H1 (cell line): ENCODE results near the gene APOO. TPM values are rescaled to one million over a fixed set of nuclear protein-coding genes. Genes with fewer than 3 reads are reported as not detected.

Experiments
- CTCF ChIA-PET: fragments of 300-600 bp; sonication (Branson Sonifier 250); formaldehyde crosslinking; loops from one replicate; lab custom pipeline; 2021; ENCODE audit not compliant: partially characterized antibody; lab: Charles Lee
- POLR2A ChIA-PET: fragments of 300-600 bp; sonication (Branson Sonifier 250); formaldehyde crosslinking; loops from one replicate; lab custom pipeline; 2021; ENCODE audit warnings: inconsistent platforms; ENCODE audit not compliant: partially characterized antibody; lab: Charles Lee
- DNase-seq, 2 experiments: peaks; one replicate each; pipeline versions ENCODE4 v3.0.0 to v3.0.0-alpha.2; 2010 to 2022; ENCODE audit warnings: low spot score in 2 of 2, low read depth in 1 of 2, mixed read lengths in 1 of 2
- FAIRE-seq: peaks from 2 replicates; lab custom pipeline; 2011; peaks lifted over from hg19 to GRCh38; lab: Jason Lieb, UNC
- H2AFZ ChIP-seq: 2 replicates; pipeline ENCODE4 v1.8.1; 2012; ENCODE audit warnings: low read length, inconsistent platforms
- H2AK5ac ChIP-seq: 2 replicates; pipeline ENCODE4 v1.6.1; 2013; ENCODE audit warnings: low read depth, low read length
- H2BK120ac ChIP-seq: replicated peaks from 2 replicates; pipeline ENCODE3; 2013; ENCODE audit warnings: low read depth, low read length, inconsistent platforms
- H2BK12ac ChIP-seq: 2 replicates; pipeline ENCODE4 v1.6.1; 2013; ENCODE audit warnings: low read depth, low read length
- H2BK15ac ChIP-seq: 2 replicates; pipeline ENCODE4 v1.6.1; 2013; ENCODE audit warnings: low read length
- H2BK20ac ChIP-seq: 2 replicates; pipeline ENCODE4 v1.6.1; 2013; ENCODE audit warnings: low read length
- H2BK5ac ChIP-seq: 2 replicates; pipeline ENCODE4 v1.6.1; 2013; ENCODE audit warnings: low read depth, low read length
- H3K14ac ChIP-seq: 2 replicates; pipeline ENCODE4 v1.6.1; 2013; ENCODE audit warnings: inconsistent platforms; ENCODE audit not compliant: insufficient read length
- H3K18ac ChIP-seq: 2 replicates; pipeline ENCODE4 v1.6.1; 2013; ENCODE audit warnings: low read length; ENCODE audit errors: extremely low read depth
- H3K23ac ChIP-seq: 2 replicates; pipeline ENCODE4 v1.6.1; 2013; ENCODE audit warnings: inconsistent platforms; ENCODE audit not compliant: insufficient read length
- H3K23me2 ChIP-seq: 2 replicates; pipeline ENCODE4 v1.6.1; 2013; ENCODE audit warnings: low read depth, low read length
- H3K27ac ChIP-seq: 2 replicates; pipeline ENCODE4 v1.6.1; 2011; ENCODE audit warnings: low read depth, low read length, inconsistent platforms
- H3K27me3 ChIP-seq, 4 experiments: replicated peaks in 1 of 4; 1 replicate in 1 of 4; 2 replicates in 3 of 4; pipeline versions ENCODE4 v1.6.1 to v1.8.1; 2011 to 2013; ENCODE audit warnings: low read length in 3 of 4, mild to moderate bottlenecking in 3 of 4, inconsistent platforms in 2 of 4, mixed read lengths in 2 of 4, moderate library complexity in 1 of 4; ENCODE audit not compliant: control insufficient read depth in 3 of 4, insufficient read depth in 3 of 4; ENCODE audit errors: extremely low read depth in 1 of 4
- H3K36me3 ChIP-seq, 4 experiments: 2 replicates each; pipeline versions ENCODE4 v1.6.1 to v1.8.1; 2011 to 2013; ENCODE audit warnings: mild to moderate bottlenecking in 4 of 4, low read length in 3 of 4, moderate library complexity in 2 of 4, control low read depth in 1 of 4, inconsistent platforms in 1 of 4; ENCODE audit not compliant: insufficient read depth in 4 of 4, control insufficient read depth in 2 of 4
- H3K4ac ChIP-seq: replicated peaks from 2 replicates; pipeline ENCODE3; 2013; ENCODE audit warnings: low read length, low read depth, mixed read lengths, inconsistent platforms; ENCODE audit not compliant: insufficient read length
- H3K4me1 ChIP-seq, 4 experiments: replicated peaks in 1 of 4; 1 replicate in 1 of 4; 2 replicates in 3 of 4; pipeline versions ENCODE4 v1.6.1 to v1.8.1; 2011 to 2013; ENCODE audit warnings: low read length in 3 of 4, inconsistent platforms in 2 of 4, mixed read lengths in 1 of 4; ENCODE audit not compliant: insufficient read depth in 4 of 4, control insufficient read depth in 3 of 4
- H3K4me2 ChIP-seq, 2 experiments: 2 replicates each; pipeline versions ENCODE4 v1.6.1 to v1.8.1; 2011 to 2013; ENCODE audit warnings: low read depth in 2 of 2, low read length in 2 of 2, control low read depth in 1 of 2, inconsistent platforms in 1 of 2, mild to moderate bottlenecking in 1 of 2; ENCODE audit not compliant: insufficient read depth in 1 of 2
- H3K4me3 ChIP-seq, 4 experiments: fragments of 200-600, 300-600 bp in 1 of 4; sonication (generic), shearing (Covaris generic), sonication (Bioruptor Twin) in 1 of 4; 2 replicates each; pipeline versions ENCODE4 v1.5.1 to v1.8.1; 2011 to 2016; ENCODE audit warnings: low read length in 4 of 4, low read depth in 3 of 4, control low read depth in 2 of 4, inconsistent platforms in 2 of 4, mild to moderate bottlenecking in 2 of 4, mixed read lengths in 1 of 4, moderate library complexity in 1 of 4; ENCODE audit not compliant: insufficient read depth in 2 of 4; ENCODE audit errors: extremely low read depth in 1 of 4
- H3K56ac ChIP-seq: replicated peaks from 2 replicates; pipeline ENCODE3; 2013; ENCODE audit warnings: low read depth, mild to moderate bottlenecking, mixed read lengths, low read length, inconsistent platforms; ENCODE audit not compliant: insufficient read length
- H3K79me1 ChIP-seq: 2 replicates; pipeline ENCODE4 v1.6.1; 2013; ENCODE audit warnings: low read depth, low read length, control low read depth
- H3K79me2 ChIP-seq, 2 experiments: 2 replicates each; pipeline versions ENCODE4 v1.6.1 to v1.8.1; 2012 to 2013; ENCODE audit warnings: low read length in 2 of 2, mild to moderate bottlenecking in 2 of 2, inconsistent platforms in 1 of 2; ENCODE audit not compliant: insufficient read depth in 2 of 2, control insufficient read depth in 1 of 2
- H3K9ac ChIP-seq, 4 experiments: replicated peaks in 1 of 4; 1 replicate in 1 of 4; 2 replicates in 3 of 4; pipeline versions ENCODE4 v1.6.1 to v1.8.1; 2011 to 2013; ENCODE audit warnings: low read depth in 3 of 4, low read length in 3 of 4, control low read depth in 2 of 4, mild to moderate bottlenecking in 2 of 4, moderate library complexity in 2 of 4, inconsistent platforms in 1 of 4; ENCODE audit errors: extremely low read depth in 1 of 4
- H3K9me3 ChIP-seq, 2 experiments: 2 replicates each; pipeline versions ENCODE4 v1.6.1 to v1.8.1; 2012 to 2013; ENCODE audit warnings: mild to moderate bottlenecking in 2 of 2, moderate library complexity in 2 of 2, control low read depth in 1 of 2, inconsistent platforms in 1 of 2, low read depth in 1 of 2, low read length in 1 of 2, mixed read lengths in 1 of 2; ENCODE audit not compliant: insufficient read depth in 2 of 2
- H4K20me1 ChIP-seq, 2 experiments: replicated peaks in 1 of 2; 2 replicates each; pipeline versions ENCODE3 to v1.8.1; 2011 to 2013; ENCODE audit warnings: inconsistent platforms in 2 of 2, low read length in 2 of 2, mild to moderate bottlenecking in 1 of 2; ENCODE audit not compliant: insufficient read depth in 2 of 2, control insufficient read depth in 1 of 2
- H4K5ac ChIP-seq: 2 replicates; pipeline ENCODE4 v1.6.1; 2013; ENCODE audit warnings: low read length, low read depth, mixed read lengths, inconsistent platforms; ENCODE audit not compliant: insufficient read length
- H4K8ac ChIP-seq: 2 replicates; pipeline ENCODE4 v1.8.0; 2013; ENCODE audit warnings: mild to moderate bottlenecking, moderate library complexity, low read length, inconsistent platforms; ENCODE audit not compliant: insufficient read depth; ENCODE audit errors: extremely low read depth
- H4K91ac ChIP-seq: replicated peaks from 2 replicates; pipeline ENCODE3; 2013; ENCODE audit warnings: low read length, mixed read lengths, inconsistent platforms; ENCODE audit not compliant: insufficient read length
- BRCA1 ChIP-seq: IDR thresholded peaks from 2 replicates; pipeline ENCODE4 v1.6.1; 2012; ENCODE audit warnings: low read depth, low read length, improper control_type of control experiment
- CHD1 ChIP-seq: IDR thresholded peaks from 2 replicates; pipeline ENCODE4 v1.6.1; 2012; ENCODE audit warnings: low read depth, low read length, improper control_type of control experiment
- EP300 ChIP-seq, 2 experiments: IDR thresholded peaks; 1 replicate in 1 of 2; 2 replicates in 1 of 2; pipeline ENCODE4 v1.6.1; 2011 to 2012; ENCODE audit warnings: low read depth in 2 of 2, low read length in 2 of 2, mild to moderate bottlenecking in 2 of 2, borderline replicate concordance in 1 of 2, inconsistent platforms in 1 of 2, moderate library complexity in 1 of 2
- GTF2F1 ChIP-seq: IDR thresholded peaks from 2 replicates; pipeline ENCODE4 v1.6.1; 2012; ENCODE audit warnings: low read depth, low read length, improper control_type of control experiment, borderline replicate concordance
- HDAC2 ChIP-seq, 2 experiments: fragments of 300-600 bp in 1 of 2; sonication (generic) in 1 of 2; IDR thresholded peaks; 2 replicates each; pipeline ENCODE4 v1.6.1; 2011 to 2012; ENCODE audit warnings: low read depth in 2 of 2, low read length in 2 of 2, mild to moderate bottlenecking in 2 of 2, moderate library complexity in 2 of 2, borderline replicate concordance in 1 of 2, inconsistent platforms in 1 of 2
- KDM4A ChIP-seq: IDR thresholded peaks from one replicate; pipeline ENCODE4 v1.7.1; 2012; ENCODE audit warnings: low read depth, mild to moderate bottlenecking, moderate library complexity, low read length, inconsistent platforms; ENCODE audit not compliant: severe bottlenecking
- SIN3A ChIP-seq, 2 experiments: IDR thresholded peaks in 1 of 2; conservative IDR thresholded peaks in 1 of 2; 2 replicates each; pipeline ENCODE4 v1.6.1; 2011 to 2012; ENCODE audit warnings: low read length in 2 of 2, improper control_type of control experiment in 1 of 2, low read depth in 1 of 2, mild to moderate bottlenecking in 1 of 2
- SP4 ChIP-seq: IDR thresholded peaks from 2 replicates; pipeline ENCODE4 v1.6.1; 2012; ENCODE audit warnings: low read length, inconsistent platforms
- USF2 ChIP-seq: IDR thresholded peaks from 2 replicates; pipeline ENCODE4 v1.6.1; 2011; ENCODE audit warnings: low read length, improper control_type of control experiment
- WGBS, 2 experiments: shearing (Covaris generic) in 1 of 2; methylation state at CpG; one replicate each; pipeline versions ENCODE4 v1.1.6 to v1.1.7; 2013 to 2015; ENCODE audit warnings: low lambda C conversion rate in 2 of 2, mixed read lengths in 2 of 2, inconsistent platforms in 1 of 2, low coverage in 1 of 2, missing lambda C conversion rate in 1 of 2; ENCODE audit not compliant: insufficient replicate concordance in 2 of 2, insufficient coverage in 1 of 2, insufficient read length in 1 of 2; ENCODE audit errors: extremely low coverage in 1 of 2, missing lambda C conversion rate in 1 of 2; 5-methylcytosine and 5-hydroxymethylcytosine counted together
- polyA plus RNA-seq, 7 experiments: library from polyadenylated mRNA; depleted of rRNA in 3 of 7; stranded (reverse) in 5 of 7; unstranded in 2 of 7; fragments of >200 nt in 5 of 7; fragments of 200-250 nt in 2 of 7; gene quantifications; 1 replicate in 5 of 7; 2 replicates in 1 of 7; 4 replicates in 1 of 7; pipeline versions ENCODE4 v1.2.1 to v1.2.3, GENCODE V29; 2011 to 2013; ENCODE audit warnings: missing spikeins in 2 of 7, mixed read lengths in 2 of 7
- total RNA-seq: library from RNA; stranded (reverse); fragmentation: NEBNext Ultra II Directional; extraction: Animal tissue kit (Norgen Biotek cat#: 25700); gene quantifications from 2 replicates; pipeline ENCODE4 v1.2.1, GENCODE V29; 2021

Gene APOO
- total and polyA plus RNA-seq, 2 of the 8 experiments (the other 6 are each of a cell fraction or from before 2014, with no cell fraction given): 25.7 to 45.0 TPM

- Histone ChIP-seq H4K5ac (no peak overlapping the region), H2BK20ac (no peak overlapping the region), H3K27ac (no peak overlapping the region), H3K14ac (no peak overlapping the region), H3K56ac (no peak overlapping the region), H3K27me3 (no peaks in the 10 kb centered on the region), H2AFZ (no peak overlapping the region), H2BK12ac (no peak overlapping the region), H3K9me3 (no peaks in the 10 kb centered on the region), H2BK15ac (no peak overlapping the region), H3K79me1 (no peaks in the 10 kb centered on the region), H4K20me1 (no peaks in the 10 kb centered on the region), H2AK5ac (no peak overlapping the region), H3K23me2 (no peaks in the 10 kb centered on the region), H3K9ac (no peak overlapping the region), H4K91ac (no peak overlapping the region), H3K4ac (no peak overlapping the region), H3K4me1 (no peaks in the 10 kb centered on the region), H3K4me2 (no peak overlapping the region), H2BK120ac (no peak overlapping the region), H2BK5ac (no peak overlapping the region), H4K8ac (no peak overlapping the region), H3K36me3 (peaks cover 0 to 3% (median 0%) of the 10 kb centered on the region in 4 experiments; a peak in 1 of 8 replicates), H3K79me2 (no peaks in the 10 kb centered on the region), H3K23ac (no peak overlapping the region), H3K4me3 (no peak overlapping the region), H3K18ac (no peak overlapping the region)
- ChIA-PET CTCF (interaction anchor here (1.9 kb wide), 1 partner anchor 11 kb away, joined by 4 read pairs; no protein-coding TSS in a partner anchor), POLR2A (no interaction called here)
- DNase-seq (no peak), FAIRE-seq (no peak)
- WGBS, 2 experiments: 89% methylated on average over 4 of the region's 4 CpGs; no CpG with 5 or more reads in 1 of the 2 experiments
- TF ChIP-seq SIN3A (conservative IDR thresholded peaks at IDR 0.05 in 1 of 2, IDR thresholded peaks at IDR 0.05 in 1 of 2; ENCODE audit: low read depth in 1 of 2, low read length in 2 of 2) (no peak), KDM4A (no peak), EP300 (IDR thresholded peaks at IDR 0.05; ENCODE audit: borderline replicate concordance in 1 of 2, low read depth in 2 of 2, low read length in 2 of 2) (no peak), GTF2F1 (no peak), USF2 (no peak), HDAC2 (IDR thresholded peaks at IDR 0.05; ENCODE audit: borderline replicate concordance in 1 of 2, low read depth in 2 of 2, low read length in 2 of 2) (no peak), CHD1 (no peak), BRCA1 (no peak), SP4 (no peak)
Observed at GRCh38 chrX:23855569-23855968, 52.2 kb downstream of the APOO start.
